Renal cortical epithelial cell (primary cell): ENCODE measurements around the gene HFE. TPM values are rescaled to one million over a fixed set of nuclear protein-coding genes. Genes with fewer than 3 reads are reported as not detected.
"Not testable (repeated sequence)": the region's sequence is repeated elsewhere in the genome, so short reads cannot be mapped to it uniquely, and the experiment has no call there.

Experiments used
- DNase-seq: peaks from one replicate; pipeline ENCODE4 v3.0.0-alpha.2; 2011; ENCODE audit warnings: low read depth
- total RNA-seq: library from RNA; depleted of rRNA; stranded (reverse); fragments of >200 nt; gene quantifications from 2 replicates; pipeline ENCODE4 v1.2.3, GENCODE V29; 2014

Gene HFE
- total RNA-seq, 1 donor from 2014 or later, result 14.7 TPM

DNA sequence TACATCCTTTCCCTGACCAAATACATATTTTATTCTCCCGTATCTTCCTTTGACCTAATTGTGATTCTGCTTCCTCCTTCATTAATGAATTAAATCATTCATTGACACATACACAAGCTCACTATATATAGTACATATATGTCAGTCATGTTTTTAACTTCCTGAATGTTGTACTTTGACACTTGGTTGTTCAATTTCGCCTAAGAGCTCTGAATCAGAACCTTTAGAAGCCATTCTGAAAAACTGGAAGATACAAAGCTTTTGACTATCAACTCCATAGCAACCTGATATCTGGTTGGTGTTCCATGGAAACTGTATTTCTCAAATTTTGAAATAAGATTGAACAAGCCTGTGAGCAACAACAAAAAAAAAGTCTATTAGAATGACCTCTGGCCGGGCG is 27.3 kb upstream of the HFE start:
- DNase-seq, result no peak

DNA sequence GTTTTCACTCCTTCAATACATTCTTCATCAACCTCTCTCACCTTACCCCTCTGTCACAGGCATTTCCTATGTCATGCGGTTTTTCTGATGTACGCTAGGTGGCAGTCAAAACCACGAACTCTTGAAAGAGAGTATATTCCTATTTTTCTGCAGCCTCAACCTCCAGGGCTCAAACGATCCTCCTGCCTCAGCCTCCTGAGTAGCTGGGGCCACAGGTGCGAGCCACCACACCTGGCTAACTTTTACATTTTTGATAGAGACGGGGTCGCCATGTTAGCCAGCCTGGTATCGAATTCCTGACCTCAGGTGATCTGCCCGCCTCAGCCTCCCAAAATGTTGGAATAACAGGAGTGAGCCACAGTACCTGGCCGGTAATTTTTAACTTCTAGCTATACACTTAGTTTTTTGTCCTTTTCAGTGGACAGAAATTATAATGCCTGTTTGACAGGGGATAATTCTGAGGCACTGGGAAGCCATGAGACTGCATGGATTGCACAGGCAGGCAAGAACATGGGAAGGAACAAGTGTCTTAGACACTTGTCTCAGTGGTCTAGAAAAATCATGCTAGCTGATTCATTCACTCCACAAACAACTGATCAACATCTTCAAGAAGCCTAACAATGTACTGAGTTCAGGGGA is 22.5 kb upstream of the HFE start:
- no peak for DNase-seq

GRCh38 chr6:26065952-26066380 is 21.3 kb upstream of the HFE start:
- peak; percentile 93 for DNase-seq

DNA sequence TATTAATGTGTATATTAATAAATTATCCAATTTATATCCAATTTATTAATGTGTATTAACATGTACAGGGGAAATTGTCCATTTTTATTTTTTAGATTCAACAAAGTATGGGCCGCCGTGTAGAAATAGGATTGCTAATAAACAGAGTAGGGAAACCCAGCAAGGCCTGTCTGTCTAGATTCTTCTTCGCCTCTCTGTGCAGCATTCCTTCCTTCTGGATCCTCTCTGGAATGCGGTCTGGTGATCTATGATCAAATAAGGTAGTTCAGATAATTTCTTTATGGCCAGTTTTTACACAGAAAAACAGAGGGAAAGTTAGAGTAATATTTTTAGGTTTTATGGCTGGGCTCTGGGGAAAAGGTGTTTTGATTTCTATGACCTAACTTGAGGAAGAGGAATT is 19.9 kb upstream of the HFE start:
- no peak for DNase-seq

- no peak for DNase-seq
Measured at GRCh38 chr6:26068036-26068435, 19.2 kb upstream of the HFE start.

DNA sequence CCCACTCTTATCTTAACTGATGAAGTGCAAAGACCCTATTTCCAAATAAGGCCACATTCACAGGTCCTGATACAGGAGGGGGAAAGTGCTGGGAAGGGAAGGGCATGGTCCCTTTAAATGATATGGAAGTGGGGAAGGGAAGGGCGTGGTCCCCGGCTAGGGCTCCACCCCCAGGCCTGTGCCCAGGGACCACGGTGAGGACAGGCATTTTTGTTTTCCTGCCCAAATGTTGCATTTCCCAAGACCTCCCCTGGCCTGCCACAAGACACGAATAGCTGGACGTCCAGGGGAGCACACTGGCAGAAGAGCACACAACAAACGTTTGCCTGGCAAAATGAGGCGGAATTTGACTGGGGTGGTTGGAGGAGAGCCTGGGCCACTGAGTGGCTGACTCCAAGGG is 16.1 kb upstream of the HFE start:
- no peak for DNase-seq

DNA sequence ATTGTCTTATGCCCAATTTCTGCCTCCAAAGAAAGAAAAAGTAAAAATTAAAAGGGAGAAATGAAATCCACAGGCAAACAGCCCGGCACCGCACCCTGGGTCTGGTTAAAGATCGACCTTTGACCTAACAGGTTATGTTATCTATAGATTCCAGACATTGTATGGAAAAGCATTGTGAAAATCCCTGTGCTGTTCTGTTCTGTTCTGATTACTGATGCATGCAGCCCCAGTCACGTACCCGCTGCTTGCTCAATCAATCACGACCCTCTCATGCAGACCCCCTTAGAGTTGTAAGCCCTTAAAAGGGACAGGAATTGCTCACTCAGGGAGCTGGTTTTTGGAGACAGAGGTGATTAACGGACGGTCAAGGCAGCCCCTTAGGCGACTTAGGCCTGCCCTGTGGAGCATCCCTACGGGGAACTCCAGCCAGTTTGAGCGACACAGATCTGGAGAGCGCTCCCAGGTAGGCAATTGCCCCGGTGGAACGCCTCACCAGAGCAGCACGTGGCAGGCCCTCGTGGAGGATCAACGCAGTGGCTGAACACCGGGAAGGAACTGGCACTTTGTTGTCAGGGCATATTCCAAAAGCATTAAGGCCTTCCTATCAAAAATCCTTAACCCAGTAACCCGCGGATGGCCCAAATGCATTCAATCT is 12.0 kb upstream of the HFE start:
- no peak for DNase-seq

GRCh38 chr6:26078066-26078465 is 9.2 kb upstream of the HFE start:
- DNase-seq, result peak; percentile 83

- not testable (repeated sequence) for DNase-seq
Measured at GRCh38 chr6:26081096-26081495, 6.1 kb upstream of the HFE start.

DNA sequence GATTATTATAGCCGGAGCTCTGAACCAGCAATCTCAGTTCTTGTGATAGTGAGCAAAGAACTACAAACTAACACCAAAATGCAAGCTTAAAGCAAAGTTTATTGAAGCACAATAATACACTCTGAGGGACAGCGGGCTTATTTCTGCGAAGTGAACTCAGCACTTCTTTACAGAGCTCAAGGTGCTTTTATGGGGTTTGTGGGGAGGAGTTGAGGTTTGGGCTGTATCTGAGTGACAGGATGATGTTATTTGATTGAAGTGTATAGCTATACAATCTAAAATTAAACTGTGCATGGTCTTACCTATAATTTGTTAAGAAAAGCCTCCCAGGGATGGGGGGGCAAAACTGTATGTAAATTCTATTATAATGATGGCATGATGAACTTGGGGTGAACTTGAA is 1.0 kb upstream of the HFE start:
- DNase-seq, result no peak

DNA sequence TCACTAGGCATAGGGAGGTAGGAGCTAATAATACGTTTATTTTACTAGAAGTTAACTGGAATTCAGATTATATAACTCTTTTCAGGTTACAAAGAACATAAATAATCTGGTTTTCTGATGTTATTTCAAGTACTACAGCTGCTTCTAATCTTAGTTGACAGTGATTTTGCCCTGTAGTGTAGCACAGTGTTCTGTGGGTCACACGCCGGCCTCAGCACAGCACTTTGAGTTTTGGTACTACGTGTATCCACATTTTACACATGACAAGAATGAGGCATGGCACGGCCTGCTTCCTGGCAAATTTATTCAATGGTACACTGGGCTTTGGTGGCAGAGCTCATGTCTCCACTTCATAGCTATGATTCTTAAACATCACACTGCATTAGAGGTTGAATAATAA is 1.1 kb downstream of the HFE start:
- no peak for DNase-seq

- DNase-seq, result no peak
Measured at GRCh38 chr6:26089272-26089671, 2.0 kb downstream of the HFE start.

DNA sequence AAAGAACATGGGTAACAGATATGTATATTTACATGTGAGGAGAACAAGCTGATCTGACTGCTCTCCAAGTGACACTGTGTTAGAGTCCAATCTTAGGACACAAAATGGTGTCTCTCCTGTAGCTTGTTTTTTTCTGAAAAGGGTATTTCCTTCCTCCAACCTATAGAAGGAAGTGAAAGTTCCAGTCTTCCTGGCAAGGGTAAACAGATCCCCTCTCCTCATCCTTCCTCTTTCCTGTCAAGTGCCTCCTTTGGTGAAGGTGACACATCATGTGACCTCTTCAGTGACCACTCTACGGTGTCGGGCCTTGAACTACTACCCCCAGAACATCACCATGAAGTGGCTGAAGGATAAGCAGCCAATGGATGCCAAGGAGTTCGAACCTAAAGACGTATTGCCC is 5.2 kb downstream of the HFE start:
- no peak for DNase-seq

GRCh38 chr6:26094036-26094435 is 6.8 kb downstream of the HFE start:
- DNase-seq, result no peak

DNA sequence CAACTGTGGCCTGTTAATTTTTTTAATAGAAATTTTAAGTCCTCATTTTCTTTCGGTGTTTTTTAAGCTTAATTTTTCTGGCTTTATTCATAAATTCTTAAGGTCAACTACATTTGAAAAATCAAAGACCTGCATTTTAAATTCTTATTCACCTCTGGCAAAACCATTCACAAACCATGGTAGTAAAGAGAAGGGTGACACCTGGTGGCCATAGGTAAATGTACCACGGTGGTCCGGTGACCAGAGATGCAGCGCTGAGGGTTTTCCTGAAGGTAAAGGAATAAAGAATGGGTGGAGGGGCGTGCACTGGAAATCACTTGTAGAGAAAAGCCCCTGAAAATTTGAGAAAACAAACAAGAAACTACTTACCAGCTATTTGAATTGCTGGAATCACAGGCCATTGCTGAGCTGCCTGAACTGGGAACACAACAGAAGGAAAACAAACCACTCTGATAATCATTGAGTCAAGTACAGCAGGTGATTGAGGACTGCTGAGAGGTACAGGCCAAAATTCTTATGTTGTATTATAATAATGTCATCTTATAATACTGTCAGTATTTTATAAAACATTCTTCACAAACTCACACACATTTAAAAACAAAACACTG is 10.1 kb downstream of the HFE start:
- peak; percentile 60 for DNase-seq

GRCh38 chr6:26103141-26103769 is 16.0 kb downstream of the HFE start:
- peak; percentile 81 for DNase-seq

GRCh38 chr6:26103770-26104456 is 16.7 kb downstream of the HFE start:
- peak; percentile 97 for DNase-seq

GRCh38 chr6:26104457-26105108 is 17.4 kb downstream of the HFE start:
- DNase-seq, result no peak

- DNase-seq, result no peak
Measured at GRCh38 chr6:26105109-26105730, 18.0 kb downstream of the HFE start.

GRCh38 chr6:26105842-26106241 is 18.6 kb downstream of the HFE start:
- DNase-seq, result peak; percentile 59

DNA sequence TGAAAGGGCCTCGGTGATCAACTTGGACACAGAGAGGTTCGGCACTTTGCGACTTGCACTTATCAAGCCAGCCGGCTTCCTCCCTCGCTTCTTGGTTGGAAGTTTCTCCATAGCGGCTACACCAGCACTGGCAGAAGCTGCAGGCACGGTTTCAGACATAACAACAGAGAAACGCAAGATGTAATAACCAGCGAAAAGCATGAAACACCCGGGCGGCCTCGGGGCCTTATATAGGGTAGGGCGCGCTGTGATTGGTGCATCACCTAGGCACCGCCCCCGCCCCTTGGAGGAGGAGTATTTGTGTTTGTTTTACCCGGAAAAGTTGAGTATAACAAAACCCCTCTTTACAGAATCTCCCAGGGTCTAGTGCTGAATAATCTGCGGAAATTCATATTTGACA is 20.7 kb downstream of the HFE start:
- no peak for DNase-seq
